Globus pallidus (tissue), 1 donor: ENCODE results near the gene BHMT2.

ENCODE experiments used
- DNase-seq: peaks from one replicate; pipeline ENCODE4 v3.0.0-alpha.2; 2015; ENCODE audit warnings: low spot score

BHMT2 gene, protein sequence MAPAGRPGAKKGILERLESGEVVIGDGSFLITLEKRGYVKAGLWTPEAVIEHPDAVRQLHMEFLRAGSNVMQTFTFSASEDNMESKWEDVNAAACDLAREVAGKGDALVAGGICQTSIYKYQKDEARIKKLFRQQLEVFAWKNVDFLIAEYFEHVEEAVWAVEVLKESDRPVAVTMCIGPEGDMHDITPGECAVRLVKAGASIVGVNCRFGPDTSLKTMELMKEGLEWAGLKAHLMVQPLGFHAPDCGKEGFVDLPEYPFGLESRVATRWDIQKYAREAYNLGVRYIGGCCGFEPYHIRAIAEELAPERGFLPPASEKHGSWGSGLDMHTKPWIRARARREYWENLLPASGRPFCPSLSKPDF

DNA sequence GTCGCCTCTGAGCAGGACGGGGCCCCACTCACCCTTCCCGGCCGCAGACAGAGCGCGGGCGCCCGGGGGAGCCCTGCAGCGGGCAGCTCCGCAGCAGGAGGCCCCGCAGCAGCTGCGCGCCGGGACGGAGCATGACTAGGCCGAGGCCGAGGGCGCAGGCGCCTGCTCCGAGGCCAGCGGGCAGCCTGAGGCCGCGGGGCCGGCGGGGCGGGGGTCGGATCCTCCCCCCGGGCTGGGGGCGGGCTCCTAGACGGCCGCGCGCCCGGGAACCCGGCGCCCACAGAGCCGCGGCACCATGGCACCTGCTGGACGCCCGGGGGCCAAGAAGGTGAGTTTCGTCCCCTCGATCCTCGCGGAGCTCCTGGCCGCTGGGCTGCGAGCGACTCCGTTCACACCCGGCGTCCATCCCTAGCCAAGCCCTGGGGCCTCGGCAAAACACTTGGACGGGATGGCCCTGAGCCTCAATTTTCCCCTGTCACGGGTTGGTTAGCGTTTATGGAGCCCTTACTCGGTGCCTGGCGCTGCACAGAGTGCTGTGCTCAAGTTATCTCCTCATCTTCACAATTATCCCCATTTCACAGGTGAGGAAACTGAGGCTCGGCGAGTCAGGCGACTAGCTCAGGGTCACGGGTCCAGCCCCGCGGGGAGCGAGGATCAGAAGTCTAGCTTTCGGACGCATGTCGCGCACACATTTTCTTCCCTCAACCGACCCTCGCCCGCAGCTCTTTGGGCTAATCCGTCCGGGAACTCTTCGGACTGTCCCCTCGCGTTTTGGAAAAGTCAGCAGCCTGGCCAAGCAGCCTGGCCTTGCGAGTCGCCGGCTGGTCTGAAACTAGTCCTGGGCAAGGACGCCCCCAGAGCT is at the start of gene BHMT2, which contains the start of gene DMGDH:
BHMT2 (plus strand) TSS at position 280 of the 862 bp plus-strand sequence; CDS start at position 296, 16 bp downstream.
DMGDH (minus strand) TSS at position 187 of the 862 bp plus-strand sequence; CDS start at position 133, 54 bp downstream.
- DNase-seq, result no peak

- DNase-seq, result peak; percentile 54
Measured at GRCh38 chr5:79020861-79021561, 48.6 kb upstream of the BHMT2 start.

DNA sequence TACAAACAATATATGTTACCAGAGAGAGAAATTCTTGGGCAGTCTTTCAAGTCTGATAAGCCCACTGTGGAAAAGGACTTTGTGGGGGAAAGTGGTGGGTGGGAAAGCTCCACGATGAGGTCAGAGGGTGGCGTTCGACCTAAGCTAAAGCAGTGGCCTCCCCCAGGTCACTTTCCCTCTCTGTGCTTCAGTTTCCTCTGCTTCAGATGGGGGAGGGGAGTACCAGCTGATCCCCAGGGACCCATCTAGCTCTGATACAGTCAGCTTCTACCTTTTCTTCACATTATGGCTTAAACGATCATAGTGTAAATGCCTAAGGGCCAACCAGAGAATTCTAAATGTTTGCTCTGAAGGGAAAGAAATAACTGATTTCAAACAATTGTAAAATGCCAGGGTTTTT is 47.8 kb upstream of the BHMT2 start:
- no peak for DNase-seq

DNA sequence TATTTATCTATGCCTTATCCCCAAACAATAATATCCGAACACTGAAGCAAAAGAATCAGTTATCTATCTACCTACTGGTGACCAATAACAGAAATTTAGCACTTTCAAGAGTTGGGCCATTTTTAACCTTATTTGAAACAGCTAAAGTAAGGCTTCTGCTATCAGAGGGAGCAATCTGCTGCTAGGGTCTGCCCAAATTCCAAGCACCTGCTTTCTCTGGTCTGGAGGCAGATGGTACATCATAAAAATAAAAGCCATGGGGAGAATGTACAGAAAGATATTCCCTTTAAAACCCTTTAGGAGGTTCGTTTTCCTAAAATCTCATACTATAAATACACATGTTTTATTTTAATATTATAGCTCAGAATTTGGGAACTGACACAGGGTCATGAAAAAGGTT is 46.8 kb upstream of the BHMT2 start:
- DNase-seq, result no peak

GRCh38 chr5:79023348-79023747 is 46.2 kb upstream of the BHMT2 start:
- DNase-seq, result no peak

DNA sequence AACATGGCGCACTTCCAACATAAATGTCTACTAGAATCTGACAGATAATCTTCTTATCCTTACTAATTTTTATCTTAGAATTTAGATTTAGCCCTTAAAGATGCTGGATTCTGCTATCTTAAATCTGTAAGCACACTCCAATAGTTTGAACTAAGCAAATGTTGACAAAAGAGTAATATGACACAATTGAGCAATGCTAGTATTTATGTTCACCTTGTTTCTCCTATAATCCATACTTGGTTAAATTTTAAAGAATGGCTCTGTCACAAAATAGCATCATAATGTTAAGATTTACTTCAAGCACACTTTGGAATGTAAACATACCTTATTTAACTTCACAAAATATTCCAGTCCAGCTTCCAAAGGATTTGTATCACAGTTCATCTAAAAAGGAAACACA is 45.6 kb upstream of the BHMT2 start:
- no peak for DNase-seq

GRCh38 chr5:79025054-79025472 is 44.5 kb upstream of the BHMT2 start:
- DNase-seq, result peak; percentile 51

DNA sequence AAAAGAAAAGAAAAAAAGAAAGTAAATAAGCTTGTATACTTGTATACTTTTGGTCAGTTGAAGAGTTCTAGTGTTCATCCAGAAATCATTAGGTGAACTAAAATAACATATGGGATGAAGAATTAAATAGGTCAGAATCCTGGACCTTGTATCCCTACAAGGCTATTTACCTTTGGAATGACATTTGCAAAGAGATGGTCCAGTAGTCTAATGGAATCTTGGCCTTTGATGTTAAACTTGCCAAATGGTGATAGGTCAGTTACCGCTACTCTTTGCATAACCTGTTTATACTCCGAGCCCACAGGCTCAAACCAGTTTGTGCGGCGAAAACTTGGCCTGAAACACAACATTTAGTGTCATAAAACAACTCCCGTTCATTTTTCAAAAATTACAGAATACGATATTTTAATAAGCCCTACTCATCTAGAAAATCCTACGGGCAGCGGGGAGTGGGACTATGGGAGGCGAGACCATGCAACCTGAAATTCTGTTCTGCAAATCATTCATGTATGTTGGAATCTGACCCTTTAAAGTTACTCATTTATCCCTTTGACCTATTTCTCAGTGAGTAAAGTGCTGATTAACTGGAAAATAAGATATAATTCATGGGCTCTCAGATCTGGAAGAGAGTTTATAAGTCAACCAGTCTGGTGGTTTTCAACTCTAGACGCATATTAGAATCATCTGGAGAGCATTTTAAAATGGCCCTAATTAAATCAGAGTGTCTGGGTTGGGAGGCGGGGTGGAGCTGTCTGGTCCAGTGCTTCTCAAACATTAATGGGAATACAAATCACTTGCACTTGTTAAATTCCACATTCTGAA is 38.7 kb upstream of the BHMT2 start:
- DNase-seq, result no peak

GRCh38 chr5:79031485-79031867 is 38.1 kb upstream of the BHMT2 start:
- DNase-seq, result no peak

GRCh38 chr5:79032031-79032695 is 37.4 kb upstream of the BHMT2 start:
- DNase-seq, result no peak

- DNase-seq, result no peak
Measured at GRCh38 chr5:79032782-79033181, 36.8 kb upstream of the BHMT2 start.

- no peak for DNase-seq
Measured at GRCh38 chr5:79035237-79035636, 34.3 kb upstream of the BHMT2 start.

GRCh38 chr5:79036769-79037168 is 32.8 kb upstream of the BHMT2 start:
- DNase-seq, result no peak

GRCh38 chr5:79042188-79042587 is 27.4 kb upstream of the BHMT2 start:
- no peak for DNase-seq

- no peak for DNase-seq
Measured at GRCh38 chr5:79047199-79047598, 22.4 kb upstream of the BHMT2 start.

GRCh38 chr5:79048437-79048836 is 21.1 kb upstream of the BHMT2 start:
- DNase-seq, result no peak

DNA sequence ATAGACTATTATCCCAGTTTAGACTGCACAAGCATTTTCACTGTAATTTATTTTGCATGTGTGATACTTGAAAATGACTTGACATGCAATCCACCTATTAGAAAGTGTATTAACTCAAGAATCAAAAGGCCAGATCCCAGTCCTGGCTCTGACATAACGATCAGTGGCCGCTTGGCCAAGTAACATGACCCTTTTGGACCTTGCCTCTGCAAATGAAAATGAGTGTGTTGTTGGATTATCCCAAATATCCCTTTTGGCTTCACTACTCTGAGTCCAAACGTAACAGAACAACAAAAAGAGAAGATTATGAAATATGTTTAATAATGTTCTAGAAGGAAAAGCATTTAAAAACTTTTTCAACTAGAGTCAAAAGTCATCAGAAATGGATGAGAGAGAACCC is 19.1 kb upstream of the BHMT2 start:
- DNase-seq, result no peak

DNA sequence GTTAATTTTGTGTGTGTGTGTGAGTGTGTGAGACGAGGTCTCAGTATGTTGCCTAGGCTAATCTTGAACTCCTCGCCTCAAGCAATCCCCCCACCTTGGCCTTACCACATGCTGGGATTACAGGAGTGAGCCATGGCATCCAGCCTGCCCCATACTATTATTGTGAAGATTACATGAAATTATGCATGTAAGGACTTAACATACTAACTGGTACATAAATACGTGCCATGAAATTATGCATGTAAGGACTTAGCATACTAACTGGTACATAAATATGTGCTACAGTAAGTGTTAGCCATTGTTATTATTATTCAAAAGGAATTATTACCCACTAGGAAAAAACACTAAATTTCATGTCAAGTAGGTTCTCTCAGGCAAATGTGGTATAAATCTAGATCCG is 16.2 kb upstream of the BHMT2 start:
- no peak for DNase-seq

DNA sequence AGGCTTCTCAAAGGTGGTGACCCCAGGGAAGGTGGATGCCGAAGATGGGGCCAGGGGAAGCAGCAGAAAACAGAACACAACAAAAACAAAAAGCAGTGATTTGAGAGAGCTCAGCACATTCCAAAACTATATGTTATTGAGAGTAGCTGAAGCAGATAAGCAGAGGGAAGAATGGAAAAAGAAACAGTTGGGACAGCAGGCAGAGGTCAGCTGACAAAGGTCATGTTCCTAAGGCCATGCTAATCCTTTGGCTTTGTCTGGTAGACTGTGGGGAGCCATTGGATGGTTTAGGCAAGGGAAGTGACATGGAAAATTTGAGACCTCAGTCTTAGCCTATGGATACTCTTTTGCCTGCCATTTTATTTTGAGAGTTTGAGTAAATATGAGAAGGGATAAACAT is 14.6 kb upstream of the BHMT2 start:
- DNase-seq, result no peak

GRCh38 chr5:79056847-79057246 is 12.7 kb upstream of the BHMT2 start:
- DNase-seq, result no peak

DNA sequence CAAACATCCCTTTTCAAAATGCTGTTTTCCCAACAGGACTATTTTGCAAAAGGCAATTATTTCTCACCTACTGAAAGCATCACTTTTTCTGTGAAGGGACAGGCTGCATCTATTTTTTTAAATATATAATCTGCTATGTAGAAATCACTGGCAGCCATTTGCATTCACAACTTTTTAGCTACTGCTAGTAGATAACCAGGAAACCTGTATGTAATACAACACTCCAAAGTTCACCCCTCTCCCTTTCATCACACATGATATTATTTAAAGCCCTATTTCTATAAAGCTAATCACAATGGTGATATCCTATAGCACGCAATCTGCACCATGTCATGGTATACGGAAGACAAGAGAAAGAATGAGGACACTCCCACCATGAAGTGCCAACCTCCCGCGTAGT is 9.9 kb upstream of the BHMT2 start:
- no peak for DNase-seq
